Chondrocyte (in vitro differentiated cells): ENCODE results near the gene OR6J1. TPM values are rescaled to one million over a fixed set of nuclear protein-coding genes. Genes with fewer than 3 reads are reported as not detected.

Experiments used
- DNase-seq: peaks from one replicate; pipeline ENCODE4 v3.0.0; 2021; ENCODE audit warnings: mixed read lengths, low spot score
- H3K27ac Mint-ChIP-seq: one replicate; pipeline ENCODE4 v1.8.0; 2021; ENCODE audit warnings: mild to moderate bottlenecking, moderate library complexity, mixed read lengths; ENCODE audit not compliant: unreplicated experiment
- H3K27me3 Mint-ChIP-seq: 2 replicates; pipeline ENCODE4 v1.8.0; 2021; ENCODE audit warnings: low read depth, mixed read lengths
- H3K36me3 Mint-ChIP-seq: 2 replicates; pipeline ENCODE4 v1.8.0; 2021; ENCODE audit warnings: low read depth, mixed read lengths
- H3K4me1 Mint-ChIP-seq: 2 replicates; pipeline ENCODE4 v1.8.0; 2021; ENCODE audit warnings: low read depth, mild to moderate bottlenecking, mixed read lengths
- H3K4me3 Mint-ChIP-seq: one replicate; pipeline ENCODE4 v1.8.0; 2021; ENCODE audit warnings: mild to moderate bottlenecking, moderate library complexity, mixed read lengths; ENCODE audit not compliant: unreplicated experiment
- H3K9me3 Mint-ChIP-seq: 2 replicates; pipeline ENCODE4 v1.8.0; 2021; ENCODE audit warnings: low read depth, mixed read lengths
- total RNA-seq: library from RNA; stranded (reverse); gene quantifications from 3 replicates; pipeline ENCODE4 v1.2.1, GENCODE V29; 2021
- TF ChIP-seq, protein P1 (sequence below): fragments of 200-600 bp; sonication (generic); IDR thresholded peaks from 2 replicates; pipeline ENCODE4 v1.5.0; 2021; ENCODE audit warnings: antibody characterized with exemption, mild to moderate bottlenecking, moderate library complexity

Gene OR6J1
- total RNA-seq, 1 donor from 2014 or later: not detected

DNA sequence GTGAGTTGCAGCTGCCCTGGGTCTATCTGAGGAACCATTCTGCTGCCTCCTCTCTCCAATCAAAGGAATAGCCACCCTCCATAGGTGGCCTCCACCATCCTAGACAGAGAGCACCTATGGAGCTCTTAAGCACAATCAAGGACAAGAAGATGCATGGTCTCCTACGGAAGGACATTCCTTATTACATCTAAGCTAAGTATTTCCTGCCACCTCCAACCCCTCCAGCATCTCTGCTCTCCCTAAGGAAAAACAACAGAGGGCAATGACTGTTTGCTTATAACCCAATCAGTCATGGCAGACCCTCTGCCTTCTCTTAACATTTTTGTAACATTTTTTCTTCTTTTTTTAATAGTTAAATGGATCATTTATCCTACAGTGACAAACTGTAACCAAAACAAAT lies 14.8 kb upstream of the OR6J1 start:
- Mint-ChIP-seq H3K4me3 (no peak overlapping the region), H3K27ac (no peak overlapping the region), H3K4me1 (peaks cover 43% of the 10 kb centered on the region), H3K9me3 (no peaks in the 10 kb centered on the region), H3K27me3 (no peaks in the 10 kb centered on the region), H3K36me3 (no peaks in the 10 kb centered on the region)
- TF ChIP-seq, protein P1, sequence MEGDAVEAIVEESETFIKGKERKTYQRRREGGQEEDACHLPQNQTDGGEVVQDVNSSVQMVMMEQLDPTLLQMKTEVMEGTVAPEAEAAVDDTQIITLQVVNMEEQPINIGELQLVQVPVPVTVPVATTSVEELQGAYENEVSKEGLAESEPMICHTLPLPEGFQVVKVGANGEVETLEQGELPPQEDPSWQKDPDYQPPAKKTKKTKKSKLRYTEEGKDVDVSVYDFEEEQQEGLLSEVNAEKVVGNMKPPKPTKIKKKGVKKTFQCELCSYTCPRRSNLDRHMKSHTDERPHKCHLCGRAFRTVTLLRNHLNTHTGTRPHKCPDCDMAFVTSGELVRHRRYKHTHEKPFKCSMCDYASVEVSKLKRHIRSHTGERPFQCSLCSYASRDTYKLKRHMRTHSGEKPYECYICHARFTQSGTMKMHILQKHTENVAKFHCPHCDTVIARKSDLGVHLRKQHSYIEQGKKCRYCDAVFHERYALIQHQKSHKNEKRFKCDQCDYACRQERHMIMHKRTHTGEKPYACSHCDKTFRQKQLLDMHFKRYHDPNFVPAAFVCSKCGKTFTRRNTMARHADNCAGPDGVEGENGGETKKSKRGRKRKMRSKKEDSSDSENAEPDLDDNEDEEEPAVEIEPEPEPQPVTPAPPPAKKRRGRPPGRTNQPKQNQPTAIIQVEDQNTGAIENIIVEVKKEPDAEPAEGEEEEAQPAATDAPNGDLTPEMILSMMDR: no peak
- no peak for DNase-seq

DNA sequence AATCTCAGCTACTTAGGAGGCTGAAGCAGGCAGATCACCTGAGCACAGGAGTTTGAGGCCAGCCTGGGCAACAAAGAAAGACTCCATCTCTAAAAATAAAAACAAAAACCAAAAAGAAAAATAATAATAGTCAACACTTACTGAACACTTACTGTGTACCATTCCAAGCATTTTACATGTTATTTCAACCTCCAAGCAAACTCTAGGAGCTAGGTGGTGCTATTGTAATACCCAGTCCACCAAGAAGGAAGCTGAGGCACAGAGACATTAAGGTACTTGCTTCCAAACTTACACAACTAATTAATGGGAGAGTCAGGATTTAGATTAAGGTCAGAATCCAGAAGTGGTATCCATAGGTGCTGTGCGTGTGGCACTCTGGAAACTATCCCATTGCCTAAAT lies 13.7 kb upstream of the OR6J1 start:
- no peak overlapping the region for H3K4me3 Mint-ChIP-seq
- no peaks in the 10 kb centered on the region for H3K27me3 Mint-ChIP-seq
- DNase-seq: no peak
- no peaks in the 10 kb centered on the region for H3K36me3 Mint-ChIP-seq
- H3K4me1 Mint-ChIP-seq: peaks cover 47% of the 10 kb centered on the region
- H3K9me3 Mint-ChIP-seq: no peaks in the 10 kb centered on the region
- TF ChIP-seq, protein P1: peak; percentile 79
- H3K27ac Mint-ChIP-seq: peak overlapping the region; percentile 91

DNA sequence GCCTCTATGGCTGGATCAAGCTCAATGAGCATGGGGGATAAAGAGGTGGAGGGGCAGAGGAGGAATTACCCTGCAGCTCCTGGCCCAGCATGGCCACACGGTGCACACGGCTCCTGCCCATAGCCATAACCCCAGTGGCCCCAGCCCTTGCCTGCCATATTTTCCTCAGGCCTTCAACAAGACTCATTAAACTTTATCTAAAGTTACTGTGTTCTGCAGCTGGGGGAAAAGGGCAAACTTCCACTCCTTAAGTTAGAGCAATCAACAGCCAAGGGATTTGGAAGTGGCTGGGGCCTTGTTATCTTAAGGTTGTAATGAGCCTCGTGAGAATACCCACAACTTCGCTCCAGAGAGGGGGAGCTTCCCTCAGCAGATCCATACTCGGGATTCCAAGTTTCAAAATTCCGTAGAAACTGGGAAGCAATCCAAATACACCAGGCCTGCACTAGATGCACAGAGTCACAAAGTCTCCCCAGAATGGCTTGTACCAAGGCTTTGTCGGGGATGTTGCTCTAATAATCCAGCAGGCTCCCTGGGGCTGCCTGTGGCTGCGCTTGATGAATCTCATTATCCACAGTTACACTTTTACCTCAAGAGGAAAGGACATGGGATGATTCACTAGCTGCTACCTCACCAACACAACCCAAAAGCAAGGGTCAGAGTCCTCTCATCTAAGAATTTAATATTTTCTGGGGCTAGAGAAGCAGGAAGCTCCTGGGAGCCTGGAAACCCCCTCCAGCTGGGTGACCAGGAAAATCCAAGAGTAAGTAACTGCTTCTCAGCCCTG lies 13.0 kb upstream of the OR6J1 start:
- Mint-ChIP-seq H3K27ac (peak overlapping the region; percentile 91), H3K36me3 (no peaks in the 10 kb centered on the region), H3K9me3 (no peaks in the 10 kb centered on the region), H3K4me3 (no peak overlapping the region), H3K27me3 (no peaks in the 10 kb centered on the region), H3K4me1 (peaks cover 50% of the 10 kb centered on the region)
- DNase-seq: no peak
- TF ChIP-seq, protein P1: no peak

GRCh38 chr14:22656226-22656625 lies 12.1 kb upstream of the OR6J1 start:
- DNase-seq: no peak
- no peaks in the 10 kb centered on the region for H3K9me3 Mint-ChIP-seq
- H3K4me3 Mint-ChIP-seq: no peak overlapping the region
- TF ChIP-seq, protein P1: no peak
- no peaks in the 10 kb centered on the region for H3K27me3 Mint-ChIP-seq
- H3K4me1 Mint-ChIP-seq: peaks cover 57% of the 10 kb centered on the region
- no peaks in the 10 kb centered on the region for H3K36me3 Mint-ChIP-seq
- H3K27ac Mint-ChIP-seq: peak overlapping the region; percentile 91

DNA sequence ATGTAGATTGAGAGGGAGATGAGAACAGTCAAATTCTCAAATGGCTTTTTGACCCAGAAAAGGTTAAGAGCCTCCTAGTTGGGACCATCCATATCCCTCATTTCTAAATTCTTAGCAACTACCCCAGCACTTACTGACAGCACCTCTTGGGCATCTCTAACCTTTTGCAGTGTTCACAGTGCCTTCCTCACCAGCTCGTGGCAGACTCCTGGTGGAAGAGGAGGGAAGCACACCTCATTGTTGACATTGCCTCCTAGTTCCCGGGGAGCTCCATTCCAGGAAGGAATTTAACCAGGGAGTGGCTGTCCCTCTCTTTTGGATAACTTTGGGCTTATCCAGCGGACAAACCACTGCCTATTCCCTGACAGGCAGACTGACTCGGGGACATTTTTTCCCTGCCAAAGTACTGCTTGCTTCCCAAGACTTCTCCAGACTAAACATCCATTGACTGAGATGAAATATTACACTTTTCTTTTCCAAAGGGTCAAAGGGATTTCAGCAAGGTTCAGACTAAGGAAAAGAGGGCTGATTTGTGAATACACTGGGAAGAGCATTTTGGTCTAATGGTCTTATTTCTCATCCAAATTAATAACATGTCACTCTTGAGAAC lies 9.0 kb upstream of the OR6J1 start:
- peaks cover 75% of the 10 kb centered on the region for H3K4me1 Mint-ChIP-seq
- H3K27me3 Mint-ChIP-seq: no peaks in the 10 kb centered on the region
- TF ChIP-seq, protein P1: peak; percentile 86
- peak overlapping the region; percentile 90 for H3K27ac Mint-ChIP-seq
- no peak for DNase-seq
- H3K4me3 Mint-ChIP-seq: no peak overlapping the region
- no peaks in the 10 kb centered on the region for H3K36me3 Mint-ChIP-seq
- H3K9me3 Mint-ChIP-seq: no peaks in the 10 kb centered on the region
